Measurements from ENCODE around the gene ABCC4.
"Not testable (repeated sequence)": the region's sequence is repeated elsewhere in the genome, so short reads cannot be mapped to it uniquely, and the experiment has no call there.

Gene ABCC4

GRCh38 chr13:95298971-95299621 is 2.2 kb downstream of the ABCC4 start:
- DNase-seq = no peak

GRCh38 chr13:95298169-95298965 is 2.9 kb downstream of the ABCC4 start:
- DNase-seq = no peak

GRCh38 chr13:95296326-95296925 is 4.8 kb downstream of the ABCC4 start:
- DNase-seq = no peak

DNA sequence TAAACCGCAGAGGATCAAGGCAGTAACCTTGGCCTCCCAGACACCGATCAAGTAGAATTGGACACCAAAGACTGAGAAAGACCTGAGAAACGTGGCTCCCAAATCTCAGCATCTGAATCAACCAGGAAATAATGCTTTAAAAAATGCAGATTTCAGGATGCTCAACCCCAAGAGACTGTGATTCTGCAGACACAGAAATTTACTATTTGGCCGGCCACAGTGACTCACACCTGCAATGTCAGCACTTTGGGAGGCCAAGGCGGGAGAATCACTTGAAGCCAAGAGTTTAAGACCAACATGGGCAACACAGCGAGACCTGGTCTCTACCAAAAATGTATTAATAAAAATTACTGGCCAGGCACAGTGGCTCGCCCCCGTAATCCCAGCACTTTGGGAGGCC is 6.2 kb downstream of the ABCC4 start:
- DNase-seq = no peak

DNA sequence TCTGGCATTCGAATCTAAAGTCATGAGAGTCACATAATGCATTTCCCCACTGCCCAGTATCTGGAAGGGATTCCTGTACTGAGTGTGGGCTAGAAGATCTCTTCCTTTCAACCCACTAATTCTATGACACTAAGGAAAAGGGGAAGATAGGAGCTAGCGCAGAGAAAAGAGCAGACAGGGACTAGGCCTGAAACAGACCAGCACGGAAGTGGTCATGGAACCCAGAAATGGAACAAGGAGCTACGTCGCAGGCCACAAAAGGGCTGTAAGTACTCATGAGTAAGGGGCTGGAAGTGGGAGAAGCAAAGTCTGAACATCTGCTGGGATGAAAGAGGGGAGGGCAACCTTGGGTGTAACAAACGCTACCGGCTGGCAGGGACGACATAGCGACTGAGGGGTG is 8.6 kb downstream of the ABCC4 start:
- DNase-seq = no peak

- DNase-seq = not testable (repeated sequence)
These were observed 11.3 kb downstream of the ABCC4 start for GRCh38 chr13:95289901-95290300.

DNA sequence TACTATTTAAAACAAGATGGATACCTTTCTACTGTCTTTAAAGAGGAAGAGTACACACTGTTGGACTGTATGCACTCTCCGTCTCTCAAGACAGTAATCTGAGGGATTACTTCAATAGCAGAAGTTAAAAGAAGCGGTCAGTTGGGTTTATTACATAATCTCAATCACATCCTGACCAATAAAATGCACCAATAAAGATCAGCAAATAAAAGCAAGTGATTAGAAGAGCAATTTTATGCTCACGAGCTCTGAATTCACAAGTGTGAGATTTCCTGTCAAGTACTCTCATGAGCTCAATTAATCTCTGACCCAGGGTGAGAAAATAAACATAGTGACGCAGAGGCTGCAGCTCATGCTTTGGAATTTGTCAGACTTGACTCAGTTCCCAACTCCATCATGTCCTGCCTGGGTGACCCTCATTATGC is 12.2 kb downstream of the ABCC4 start:
- DNase-seq = no peak

DNA sequence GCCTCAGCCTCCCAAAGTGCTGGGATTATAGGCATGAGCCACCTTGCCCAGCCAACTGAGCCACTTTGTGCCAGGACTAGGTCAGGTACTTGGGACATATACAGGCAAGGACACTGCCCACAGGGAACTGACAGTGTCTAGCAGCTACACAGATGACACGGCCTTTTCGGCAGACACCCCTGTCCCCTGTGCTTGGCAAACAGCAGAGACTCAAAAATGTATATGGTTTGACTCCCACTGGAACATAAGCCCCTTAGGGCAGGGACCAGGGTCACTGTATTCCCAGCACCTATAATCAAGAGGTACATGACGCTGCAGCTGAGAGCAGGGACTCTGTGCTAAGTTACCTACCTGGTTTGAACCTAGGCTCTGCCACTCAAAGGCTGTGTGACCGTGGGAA is 16.8 kb downstream of the ABCC4 start:
- no peak for DNase-seq

GRCh38 chr13:95279016-95279415 is 22.2 kb downstream of the ABCC4 start:
- no peak for DNase-seq

- no peak for DNase-seq
These were observed 25.2 kb downstream of the ABCC4 start for GRCh38 chr13:95276037-95276505.

DNA sequence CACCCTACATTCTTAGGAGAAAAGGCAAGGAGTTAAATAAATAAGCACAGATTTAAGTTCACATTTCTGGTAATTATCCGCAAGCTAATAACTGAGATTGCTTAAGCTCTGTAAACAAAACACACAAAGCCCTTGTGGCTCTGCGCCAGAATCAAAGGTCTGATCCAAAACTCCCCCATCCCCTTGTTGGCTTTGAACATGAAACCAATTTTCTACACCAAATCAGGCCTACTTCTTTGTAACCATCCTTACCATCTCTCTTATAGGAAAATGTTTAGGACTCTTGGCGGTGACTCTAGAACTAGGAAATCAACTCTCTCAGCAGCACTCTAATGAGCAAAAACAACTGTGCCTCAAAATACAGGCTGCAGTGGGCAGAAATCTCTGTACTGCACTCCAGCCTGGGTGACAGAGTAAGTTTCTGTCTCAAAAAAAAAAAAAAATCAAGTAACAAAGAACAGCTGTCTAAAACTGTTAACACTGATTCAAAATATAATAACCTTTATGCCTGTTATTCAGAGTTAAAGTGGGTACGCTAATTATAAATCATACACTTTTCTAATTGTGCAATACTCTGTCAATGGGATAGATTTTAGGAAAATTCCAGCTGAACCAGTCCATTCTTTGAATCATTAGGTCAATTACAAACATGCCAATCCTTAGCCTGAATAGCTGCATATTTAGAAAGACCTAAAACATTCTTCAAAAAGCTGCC is 25.8 kb downstream of the ABCC4 start:
- no peak for DNase-seq

DNA sequence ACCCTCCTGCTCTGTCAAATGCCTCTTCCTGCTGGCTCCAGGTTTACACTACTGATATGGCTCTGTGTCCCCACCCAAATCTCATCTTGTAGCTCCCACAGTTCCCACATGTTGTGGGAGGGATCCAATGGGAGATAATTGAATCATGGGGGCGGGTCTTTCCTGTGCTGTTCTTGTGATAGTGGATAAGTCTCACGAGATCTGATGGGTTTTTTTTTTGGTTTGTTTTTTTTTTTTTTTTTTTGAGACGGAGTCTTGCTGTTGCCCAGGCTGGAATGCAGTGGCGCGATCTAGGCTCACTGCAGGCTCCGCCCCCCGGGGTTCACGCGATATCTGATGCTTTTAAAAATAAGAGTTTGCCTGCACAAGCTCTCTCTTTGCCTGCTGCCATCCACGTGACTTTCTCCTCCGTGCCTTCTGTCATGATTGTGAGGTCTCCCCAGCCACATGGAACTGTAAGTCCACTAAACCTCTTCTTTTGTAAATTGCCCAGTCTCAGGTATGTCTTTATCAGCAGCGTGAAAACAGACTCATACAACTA is 27.6 kb downstream of the ABCC4 start:
- DNase-seq = not testable (repeated sequence)

DNA sequence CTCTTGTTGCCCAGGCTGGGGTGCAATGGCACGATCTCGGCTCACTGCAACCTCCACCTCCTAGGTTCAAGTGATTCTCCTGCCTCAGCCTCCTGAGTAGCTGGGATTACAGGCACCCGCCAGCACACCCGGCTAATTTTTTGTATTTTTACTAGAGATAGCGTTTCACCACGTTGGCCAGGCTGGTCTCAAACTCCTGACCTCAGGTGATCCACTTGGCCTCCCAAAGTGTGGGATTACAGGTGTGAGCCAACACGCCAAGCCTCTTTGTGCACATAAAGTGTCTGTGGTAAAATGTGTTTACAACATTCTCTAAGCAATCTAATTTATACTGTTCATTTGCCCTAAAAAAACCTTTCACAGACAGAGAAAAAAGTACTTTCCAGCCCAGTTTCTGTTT is 29.2 kb downstream of the ABCC4 start:
- DNase-seq = not testable (repeated sequence)

- no peak for DNase-seq
These were observed 31.5 kb downstream of the ABCC4 start for GRCh38 chr13:95269756-95270155.

GRCh38 chr13:95268343-95269065 is 32.7 kb downstream of the ABCC4 start:
- DNase-seq = not testable (repeated sequence)

GRCh38 chr13:95267662-95268342 is 33.4 kb downstream of the ABCC4 start:
- no peak for DNase-seq

- DNase-seq = no peak
These were observed 37.0 kb downstream of the ABCC4 start for GRCh38 chr13:95264225-95264624.

- no peak for DNase-seq
These were observed 38.3 kb downstream of the ABCC4 start for GRCh38 chr13:95262837-95263384.

DNA sequence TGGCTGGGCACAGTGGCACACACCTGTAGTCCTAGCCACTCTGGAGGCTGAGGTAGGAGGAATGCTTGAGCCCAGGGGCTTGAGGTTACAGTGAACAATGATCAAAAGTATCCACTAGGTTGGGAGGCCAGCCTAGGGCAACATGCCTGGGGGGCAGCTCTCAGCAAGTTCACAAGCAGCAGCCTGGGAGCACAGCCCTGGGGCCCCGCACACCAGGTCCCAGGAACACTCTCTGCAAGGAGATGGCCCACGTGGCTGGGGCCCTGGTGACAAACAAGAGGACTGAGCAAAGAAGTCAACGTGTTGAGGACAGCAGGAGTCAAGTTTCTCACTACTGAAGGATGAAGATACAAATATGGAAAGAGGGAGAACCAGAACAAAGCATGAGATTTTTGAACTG is 39.3 kb downstream of the ABCC4 start:
- DNase-seq = no peak

GRCh38 chr13:95260031-95260525 is 41.2 kb downstream of the ABCC4 start:
- DNase-seq = no peak

DNA sequence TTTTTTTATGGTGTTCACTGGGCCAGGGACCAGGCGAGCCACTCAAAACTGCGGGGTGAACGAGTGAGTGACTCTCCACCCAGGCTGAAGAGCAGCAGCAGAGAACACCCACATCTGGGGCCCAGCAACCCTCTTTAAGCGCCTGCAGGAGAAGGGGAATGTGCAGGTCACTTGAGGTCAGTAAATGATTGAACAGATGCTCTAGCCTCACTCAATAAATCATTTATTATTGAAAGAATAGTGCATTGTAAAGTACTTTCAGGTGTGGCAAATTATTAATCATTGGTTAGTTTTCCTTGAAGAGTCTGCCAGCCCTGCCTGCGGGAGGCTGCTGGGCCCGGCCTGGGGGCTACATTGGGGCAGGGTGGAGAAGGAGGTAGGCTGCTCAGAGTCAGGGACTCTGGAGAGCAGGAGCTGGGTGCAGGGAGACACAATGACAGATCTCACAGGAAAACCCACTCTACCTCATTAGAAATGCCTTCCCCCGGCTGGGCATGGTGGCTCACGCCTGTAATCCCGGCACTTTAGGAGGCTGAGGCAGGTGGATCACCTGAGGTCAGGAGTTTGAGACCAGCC is 42.5 kb downstream of the ABCC4 start:
- no peak for DNase-seq
